AG08396 (cell line): Measurements from ENCODE around the gene AK3.
A peak's percentile ranks its signal among the peaks of the same experiment; 100 is the strongest.

Experiments used
- DNase-seq: peaks from one replicate; pipeline ENCODE4 v3.0.0; 2012; ENCODE audit warnings: low spot score, mixed read lengths

Gene AK3

GRCh38 chr9:4748612-4749011, 7.6 kb upstream of the AK3 start:
- DNase-seq: no peak

GRCh38 chr9:4746278-4747030, 5.5 kb upstream of the AK3 start:
- no peak for DNase-seq

- no peak for DNase-seq
Observed at GRCh38 chr9:4743131-4743875, 2.3 kb upstream of the AK3 start.

- DNase-seq: peak; percentile 16
Observed at GRCh38 chr9:4742246-4742645, 1.2 kb upstream of the AK3 start.

- DNase-seq: peak; percentile 27
Observed at GRCh38 chr9:4741365-4742089, 525 bp upstream of the AK3 start.

- no peak for DNase-seq
Observed at GRCh38 chr9:4740388-4740637, 689 bp downstream of the AK3 start.

GRCh38 chr9:4739587-4740387, 1.2 kb downstream of the AK3 start:
- DNase-seq: no peak

GRCh38 chr9:4738866-4739586, 2.0 kb downstream of the AK3 start:
- no peak for DNase-seq

- no peak for DNase-seq
Observed at GRCh38 chr9:4734150-4734549, 6.9 kb downstream of the AK3 start.

- no peak for DNase-seq
Observed at GRCh38 chr9:4732890-4733289, 8.1 kb downstream of the AK3 start.

GRCh38 chr9:4727593-4727992, 13.4 kb downstream of the AK3 start:
- no peak for DNase-seq

- no peak for DNase-seq
Observed at GRCh38 chr9:4725706-4726442, 15.1 kb downstream of the AK3 start.

- no peak for DNase-seq
Observed at GRCh38 chr9:4721736-4722135, 19.3 kb downstream of the AK3 start.

GRCh38 chr9:4718911-4719310, 22.1 kb downstream of the AK3 start:
- no peak for DNase-seq

GRCh38 chr9:4717815-4718214, 23.2 kb downstream of the AK3 start:
- no peak for DNase-seq

GRCh38 chr9:4716163-4716562, 24.8 kb downstream of the AK3 start:
- no peak for DNase-seq

- no peak for DNase-seq
Observed at GRCh38 chr9:4714266-4715016, 26.6 kb downstream of the AK3 start.

GRCh38 chr9:4713849-4714248, 27.2 kb downstream of the AK3 start:
- no peak for DNase-seq

GRCh38 chr9:4709380-4709779, 31.6 kb downstream of the AK3 start:
- DNase-seq: no peak

- DNase-seq: no peak
Observed at GRCh38 chr9:4706971-4707622, 33.9 kb downstream of the AK3 start.
